ENCODE measurements around the gene PPP2R5D. TPM values are rescaled to one million over a fixed set of nuclear protein-coding genes. Genes with fewer than 3 reads are reported as not detected.
"Not testable (repeated sequence)": the region's sequence is repeated elsewhere in the genome, so short reads cannot be mapped to it uniquely, and the experiment has no call there.

PPP2R5D gene
- total RNA-seq, 2 donors from 2014 or later: 8.2 to 13.5 TPM

DNA sequence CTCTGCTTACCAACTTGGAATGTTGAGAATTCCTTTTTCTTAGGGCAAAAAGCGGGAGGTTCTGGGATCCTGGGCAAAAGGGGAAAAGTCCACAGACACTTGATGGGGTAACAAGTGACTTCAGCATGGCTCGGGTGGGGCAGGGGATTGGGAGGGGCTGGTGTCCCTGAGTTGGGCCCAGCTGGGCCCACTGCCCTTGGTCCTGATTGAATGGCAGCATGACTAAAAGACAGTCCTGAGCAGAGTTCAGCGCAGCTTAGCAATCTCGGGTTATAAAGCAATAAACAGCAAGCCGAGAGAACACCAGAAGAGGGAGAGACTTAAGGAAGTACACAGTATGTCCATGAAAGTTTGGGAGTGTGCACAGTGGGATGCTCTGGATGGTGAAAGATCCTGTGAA is 5.6 kb downstream of the PPP2R5D start:
- no peak for TF ChIP-seq POLR2A (IDR thresholded peaks at IDR 0.05)
- TF ChIP-seq, protein P1, sequence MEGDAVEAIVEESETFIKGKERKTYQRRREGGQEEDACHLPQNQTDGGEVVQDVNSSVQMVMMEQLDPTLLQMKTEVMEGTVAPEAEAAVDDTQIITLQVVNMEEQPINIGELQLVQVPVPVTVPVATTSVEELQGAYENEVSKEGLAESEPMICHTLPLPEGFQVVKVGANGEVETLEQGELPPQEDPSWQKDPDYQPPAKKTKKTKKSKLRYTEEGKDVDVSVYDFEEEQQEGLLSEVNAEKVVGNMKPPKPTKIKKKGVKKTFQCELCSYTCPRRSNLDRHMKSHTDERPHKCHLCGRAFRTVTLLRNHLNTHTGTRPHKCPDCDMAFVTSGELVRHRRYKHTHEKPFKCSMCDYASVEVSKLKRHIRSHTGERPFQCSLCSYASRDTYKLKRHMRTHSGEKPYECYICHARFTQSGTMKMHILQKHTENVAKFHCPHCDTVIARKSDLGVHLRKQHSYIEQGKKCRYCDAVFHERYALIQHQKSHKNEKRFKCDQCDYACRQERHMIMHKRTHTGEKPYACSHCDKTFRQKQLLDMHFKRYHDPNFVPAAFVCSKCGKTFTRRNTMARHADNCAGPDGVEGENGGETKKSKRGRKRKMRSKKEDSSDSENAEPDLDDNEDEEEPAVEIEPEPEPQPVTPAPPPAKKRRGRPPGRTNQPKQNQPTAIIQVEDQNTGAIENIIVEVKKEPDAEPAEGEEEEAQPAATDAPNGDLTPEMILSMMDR (IDR thresholded peaks at IDR 0.05): no peak
- intact Hi-C loops (cut with DNase I): no loop called here
- Histone ChIP-seq H3K4me3 (no peak overlapping the region), H3K36me3 (replicated peaks in 1 of 2; ENCODE audit: insufficient read depth in 1 of 2, low read depth in 2 of 2) (peaks cover 0 to 8% of the 10 kb centered on the region in 2 donors), H3K27ac (no peak overlapping the region), H3K4me1 (peaks cover 26% of the 10 kb centered on the region), H3K9me3 (no peaks in the 10 kb centered on the region), H3K27me3 (no peaks in the 10 kb centered on the region)
- 90% methylated on average over 5 of the region's 5 CpGs for WGBS, 2 donors
- DNase-seq (no peak), ATAC-seq (no peak)

DNA sequence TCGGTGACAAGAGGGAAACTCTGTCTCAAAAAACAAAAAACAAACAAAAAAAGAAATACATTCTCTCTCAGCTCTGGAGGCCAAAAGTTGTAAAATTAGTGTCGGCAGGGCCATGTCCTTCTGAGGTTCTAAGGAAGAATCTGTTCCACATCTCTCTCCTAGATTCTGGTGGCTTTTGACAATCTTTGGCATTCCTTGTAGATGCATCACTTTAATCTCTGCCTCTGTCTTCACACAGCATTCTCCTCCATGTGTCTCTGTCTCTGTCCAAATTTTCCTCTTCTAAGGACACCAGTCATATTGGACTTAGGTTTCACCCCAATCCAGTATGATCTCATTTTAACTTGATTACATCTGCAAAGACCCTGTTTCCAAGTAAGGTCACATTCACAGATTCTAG is 9.1 kb downstream of the PPP2R5D start:
- Histone ChIP-seq H3K36me3 (replicated peaks in 1 of 2; ENCODE audit: insufficient read depth in 1 of 2, low read depth in 2 of 2) (peaks cover 0 to 8% of the 10 kb centered on the region in 2 donors), H3K27me3 (no peaks in the 10 kb centered on the region), H3K9me3 (no peaks in the 10 kb centered on the region), H3K27ac (no peak overlapping the region), H3K4me1 (no peaks in the 10 kb centered on the region), H3K4me3 (no peak overlapping the region)
- intact Hi-C loops (cut with DNase I): no loop called here
- DNase-seq (no peak), ATAC-seq (no peak)
- 88 to 92% methylated on average over 2 of the region's 2 CpGs for WGBS, 2 donors
- TF ChIP-seq POLR2A (IDR thresholded peaks at IDR 0.05): no peak
- TF ChIP-seq, protein P1 (IDR thresholded peaks at IDR 0.05): no peak

DNA sequence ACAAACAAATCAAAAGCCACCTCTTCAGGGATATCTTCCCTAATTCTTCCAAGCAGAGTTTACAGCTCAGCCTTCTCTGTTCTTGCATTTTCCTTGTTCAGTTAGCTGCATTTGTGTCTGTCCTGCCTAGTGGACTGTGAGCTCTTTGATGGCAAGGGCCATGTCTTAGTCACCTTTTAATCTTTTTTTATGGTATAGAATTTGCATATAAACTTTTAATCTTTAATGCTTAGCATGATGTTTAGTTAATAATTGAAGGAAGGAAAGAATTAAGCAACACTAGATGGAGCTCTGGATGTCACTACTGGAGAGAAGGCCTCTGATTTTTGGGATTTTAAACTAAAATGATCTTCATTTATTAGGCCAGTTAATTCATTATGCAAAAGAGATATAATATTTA is 12.1 kb downstream of the PPP2R5D start:
- no peak for DNase-seq
- Histone ChIP-seq H3K27me3 (no peaks in the 10 kb centered on the region), H3K36me3 (replicated peaks in 1 of 2; ENCODE audit: insufficient read depth in 1 of 2, low read depth in 2 of 2) (no peaks in the 10 kb centered on the region), H3K27ac (no peak overlapping the region), H3K4me3 (no peak overlapping the region), H3K9me3 (no peaks in the 10 kb centered on the region), H3K4me1 (no peaks in the 10 kb centered on the region)
- ATAC-seq: no peak
- TF ChIP-seq POLR2A (IDR thresholded peaks at IDR 0.05): no peak
- TF ChIP-seq, protein P1 (IDR thresholded peaks at IDR 0.05): no peak
- intact Hi-C loops (cut with DNase I): no loop called here

DNA sequence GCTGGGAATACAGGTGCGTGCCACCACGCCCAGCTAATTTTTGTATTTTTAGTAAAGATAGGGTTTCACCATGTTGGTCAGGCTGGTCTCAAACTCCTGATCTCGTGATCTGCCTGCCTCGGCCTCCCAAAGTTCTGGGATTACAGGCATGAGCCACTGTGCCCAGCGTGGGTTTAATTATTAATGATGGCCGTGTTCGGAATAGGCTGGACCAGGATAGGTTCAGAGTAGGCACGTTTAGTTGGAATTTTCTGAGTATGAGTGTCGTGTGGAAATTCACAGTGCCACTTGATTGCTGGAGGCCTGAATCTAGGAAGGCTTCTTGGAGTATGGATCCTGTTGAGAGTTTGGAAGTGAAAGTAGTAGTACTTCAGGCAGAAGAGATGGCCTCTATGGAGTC is 13.8 kb downstream of the PPP2R5D start:
- intact Hi-C loops (cut with DNase I): not testable (repeated sequence)
- 74 to 85% methylated on average over 9 of the region's 9 CpGs for WGBS, 2 donors

DNA sequence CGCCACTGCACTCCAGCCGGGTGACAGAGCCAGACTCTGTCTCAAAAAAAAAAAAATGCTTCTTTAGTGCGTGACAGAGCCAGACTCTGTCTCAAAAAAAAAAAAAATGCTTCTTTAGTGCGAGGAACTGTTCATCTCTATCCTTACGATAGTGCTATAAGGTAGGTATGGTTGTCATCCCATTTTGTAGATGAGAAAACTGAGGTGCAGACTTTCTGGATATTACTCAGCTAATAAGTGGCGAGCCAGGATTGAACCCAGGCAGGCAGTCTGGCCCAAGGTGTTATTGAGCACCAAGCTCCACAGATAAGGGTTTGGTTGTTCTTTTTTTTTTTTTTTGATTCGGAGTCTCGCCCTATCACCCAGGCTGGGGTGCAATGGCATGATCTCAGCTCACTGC is 17.5 kb downstream of the PPP2R5D start:
- WGBS, 2 donors: 91 to 96% methylated on average over 8 of the region's 8 CpGs
- Histone ChIP-seq H3K9me3 (no peaks in the 10 kb centered on the region), H3K36me3 (replicated peaks in 1 of 2; ENCODE audit: insufficient read depth in 1 of 2, low read depth in 2 of 2) (peaks cover 0 to under 1% of the 10 kb centered on the region in 2 donors), H3K4me3 (no peak overlapping the region), H3K27me3 (no peaks in the 10 kb centered on the region), H3K4me1 (no peaks in the 10 kb centered on the region), H3K27ac (no peak overlapping the region)
- DNase-seq: no peak
- TF ChIP-seq POLR2A (IDR thresholded peaks at IDR 0.05): no peak
- TF ChIP-seq, protein P1 (IDR thresholded peaks at IDR 0.05): no peak
- intact Hi-C loops (cut with DNase I): no loop called here
- ATAC-seq: no peak

More for the DNA sequence above, 13.8 kb downstream of the PPP2R5D start:
- DNase-seq; H3K36me3 ChIP-seq (replicated peaks in 1 of 2; ENCODE audit: insufficient read depth in 1 of 2, low read depth in 2 of 2); H3K4me1 ChIP-seq; H3K27ac ChIP-seq; H3K9me3 ChIP-seq; H3K27me3 ChIP-seq; H3K4me3 ChIP-seq; ATAC-seq: not testable (repeated sequence)

Data from body of pancreas (tissue), 4 donors.